DOHH2 (cell line): ENCODE measurements around the gene RBM33.

Experiments used
- H3F3A ChIP-seq: fragments of 200-600 bp; sonication (generic), shearing (Covaris generic); 2 replicates; pipeline ENCODE4 v1.6.0; 2016; ENCODE audit warnings: antibody characterized with exemption, mild to moderate bottlenecking; ENCODE audit not compliant: control insufficient read depth, insufficient read depth
- H3K27ac ChIP-seq: fragments of 200-600 bp; sonication (generic); 2 replicates; pipeline ENCODE4 v1.5.1; 2014; ENCODE audit warnings: low read depth, mild to moderate bottlenecking, low read length, moderate library complexity
- H3K27me3 ChIP-seq: fragments of 200-600 bp; sonication (generic); 2 replicates; pipeline ENCODE4 v1.6.1; 2014; ENCODE audit warnings: mild to moderate bottlenecking, low read length, mixed read lengths; ENCODE audit not compliant: control insufficient read depth
- H3K36me3 ChIP-seq: fragments of 200-600 bp; sonication (generic); 2 replicates; pipeline ENCODE4 v1.6.1; 2014; ENCODE audit warnings: mild to moderate bottlenecking, low read length, moderate library complexity, mixed read lengths; ENCODE audit not compliant: control insufficient read depth
- H3K4me1 ChIP-seq: fragments of 200-600 bp; sonication (generic); 2 replicates; pipeline ENCODE4 v1.6.1; 2014; ENCODE audit warnings: mild to moderate bottlenecking, low read length, mixed read lengths; ENCODE audit not compliant: control insufficient read depth
- H3K4me2 ChIP-seq: fragments of 200-600 bp; sonication (generic); 2 replicates; pipeline ENCODE4 v1.6.0; 2014; ENCODE audit warnings: mild to moderate bottlenecking, low read length, moderate library complexity
- H3K4me3 ChIP-seq: fragments of 200-600 bp; sonication (generic); 2 replicates; pipeline ENCODE4 v1.5.1; 2014; ENCODE audit warnings: mild to moderate bottlenecking, low read length, mixed read lengths
- H3K79me2 ChIP-seq: fragments of 200-600 bp; sonication (generic); 2 replicates; pipeline ENCODE4 v1.6.1; 2014; ENCODE audit warnings: mild to moderate bottlenecking, low read length, mixed read lengths; ENCODE audit not compliant: control insufficient read depth
- H3K9me2 ChIP-seq: fragments of 200-600 bp; sonication (generic); replicated peaks from 2 replicates; pipeline ENCODE4 v1.6.1; 2014; ENCODE audit warnings: mild to moderate bottlenecking, low read length, mixed read lengths; ENCODE audit not compliant: control insufficient read depth
- H3K9me3 ChIP-seq: fragments of 200-600 bp; sonication (generic); 2 replicates; pipeline ENCODE4 v1.6.1; 2014; ENCODE audit warnings: antibody characterized with exemption, low read length, mixed read lengths; ENCODE audit not compliant: control insufficient read depth, insufficient read depth
- H4K20me1 ChIP-seq: fragments of 200-600 bp; sonication (generic); 2 replicates; pipeline ENCODE4 v1.6.0; 2014; ENCODE audit warnings: low read depth, mild to moderate bottlenecking, antibody characterized with exemption, low read length, moderate library complexity; ENCODE audit not compliant: control insufficient read depth, insufficient read depth
- CTCF ChIP-seq: fragments of 200-600 bp; sonication (generic); IDR thresholded peaks from one replicate; pipeline ENCODE4 v1.5.1; 2014; ENCODE audit warnings: antibody characterized with exemption, mild to moderate bottlenecking, low read depth, low read length; ENCODE audit not compliant: poor library complexity, severe bottlenecking
- EZH2phosphoT487 ChIP-seq: fragments of 200-600 bp; sonication (generic); IDR thresholded peaks from 2 replicates; pipeline ENCODE4 v1.6.1; 2017; ENCODE audit warnings: borderline replicate concordance, mild to moderate bottlenecking, antibody characterized with exemption, low read length, moderate library complexity, mixed read lengths

RBM33 gene

DNA sequence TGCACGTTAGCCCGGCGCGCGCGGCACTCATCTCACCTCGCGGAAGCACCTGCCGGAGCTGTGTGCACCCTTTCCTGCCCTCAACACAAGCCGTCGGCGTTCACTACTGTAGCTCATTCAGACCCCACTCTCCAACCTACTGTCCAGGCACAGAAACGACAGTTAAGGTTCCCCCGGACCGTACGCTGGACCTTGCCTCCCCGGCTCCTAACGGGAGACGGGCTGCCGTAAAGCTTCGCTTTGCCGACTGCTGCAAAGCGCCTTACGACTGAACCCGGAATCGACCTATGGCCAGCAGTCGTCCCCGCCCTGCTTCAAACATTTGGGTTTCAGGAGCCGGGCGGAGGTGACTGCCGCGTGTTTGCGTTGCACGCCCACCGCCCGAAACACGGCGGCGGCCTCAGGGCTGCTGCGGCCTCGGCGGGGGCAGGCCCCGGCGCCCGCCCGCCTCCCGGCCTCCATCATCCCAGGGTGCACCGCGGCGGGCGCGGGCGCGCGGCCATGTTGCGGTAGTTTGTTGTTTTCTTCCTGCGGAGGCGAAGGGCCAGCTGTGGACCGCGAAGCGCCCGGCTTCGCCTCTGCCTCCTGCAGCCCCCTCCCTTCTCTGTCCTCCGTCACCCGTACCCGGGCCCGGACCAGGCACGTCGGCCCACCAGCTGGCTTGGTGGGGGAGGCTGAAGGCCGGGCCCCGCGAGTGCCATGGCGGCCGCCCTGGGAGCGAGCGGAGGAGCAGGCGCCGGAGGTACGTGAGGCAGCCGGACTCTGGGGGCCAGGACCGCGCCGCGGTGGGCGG lies at the start of gene RBM33:
TSS of gene RBM33 (plus strand) at position 484 of the 793 bp plus-strand sequence. CDS start at position 700, 216 bp downstream.
- H3K4me3 ChIP-seq, result peak within 1 kb of the TSS; percentile 89
- peaks cover 37% of the 10 kb centered on the region for H3K4me1 ChIP-seq
- H3K9me3 ChIP-seq, result peaks cover 30% of the 10 kb centered on the region
- peaks cover 4% of the 10 kb centered on the region; the same call in 1 of the 2 replicates for H4K20me1 ChIP-seq
- TF ChIP-seq EZH2phosphoT487, result no peak
- TF ChIP-seq CTCF, result no peak
- H3F3A ChIP-seq, result 0 out of 2 replicates have a peak, but pooled peaks cover 3% of the 10 kb centered on the region
- H3K9me2 ChIP-seq, result no peaks in the 10 kb centered on the region
- H3K4me2 ChIP-seq, result peak within 1 kb of the TSS; percentile 61
- H3K36me3 ChIP-seq, result peaks cover 85% of the 10 kb centered on the region
- no peaks in the 10 kb centered on the region for H3K27me3 ChIP-seq
- H3K27ac ChIP-seq, result peak within 1 kb of the TSS; percentile 86
- H3K79me2 ChIP-seq, result peaks cover 72% of the 10 kb centered on the region

GRCh38 chr7:155594961-155595366 lies 49.5 kb upstream of the RBM33 start:
- H3K27me3 ChIP-seq, result peaks cover 7% of the 10 kb centered on the region; the same call in 1 of the 2 replicates
- no peaks in the 10 kb centered on the region for H3K36me3 ChIP-seq
- no peaks in the 10 kb centered on the region for H3K79me2 ChIP-seq
- H3K27ac ChIP-seq, result no peak overlapping the region
- H3K4me2 ChIP-seq, result no peak overlapping the region
- H3K4me1 ChIP-seq, result peaks cover 10% of the 10 kb centered on the region
- no peaks in the 10 kb centered on the region for H3F3A ChIP-seq
- no peaks in the 10 kb centered on the region for H3K9me2 ChIP-seq
- H4K20me1 ChIP-seq, result no peaks in the 10 kb centered on the region; the same call in 1 of the 2 replicates
- TF ChIP-seq EZH2phosphoT487, result no peak
- TF ChIP-seq CTCF, result no peak
- H3K4me3 ChIP-seq, result no peak overlapping the region
- no peaks in the 10 kb centered on the region for H3K9me3 ChIP-seq

GRCh38 chr7:155597753-155598140 lies 46.7 kb upstream of the RBM33 start:
- no peaks in the 10 kb centered on the region for H3K9me2 ChIP-seq
- H3F3A ChIP-seq, result no peaks in the 10 kb centered on the region
- H3K4me1 ChIP-seq, result peaks cover 12% of the 10 kb centered on the region
- no peaks in the 10 kb centered on the region for H3K79me2 ChIP-seq
- TF ChIP-seq EZH2phosphoT487 (no peak), CTCF (no peak)
- no peaks in the 10 kb centered on the region for H4K20me1 ChIP-seq
- no peak overlapping the region for H3K4me3 ChIP-seq
- H3K9me3 ChIP-seq, result no peaks in the 10 kb centered on the region
- no peak overlapping the region for H3K4me2 ChIP-seq
- no peak overlapping the region for H3K27ac ChIP-seq
- H3K27me3 ChIP-seq, result peaks cover 7% of the 10 kb centered on the region; the same call in 1 of the 2 replicates
- no peaks in the 10 kb centered on the region for H3K36me3 ChIP-seq
